ENCODE measurements around the gene MARCHF9.

GRCh38 chr12:57777367-57777766 is 22.5 kb downstream of the MARCHF9 start:
- TF ChIP-seq POLR2A (IDR thresholded peaks at IDR 0.05) (no peak), CTCF (IDR thresholded peaks at IDR 0.05) (no peak)
